Right lobe of liver (tissue), 6 donors: ENCODE data around the gene CRISPLD2. TPM values are rescaled to one million over a fixed set of nuclear protein-coding genes. Genes with fewer than 3 reads are reported as not detected.
"Not testable (repeated sequence)": the region's sequence is repeated elsewhere in the genome, so short reads cannot be mapped to it uniquely, and the experiment has no call there.

Experiments used
- ATAC-seq, 4 donors: fragments of 200-7000 bp; cut with Tn5 transposase; one replicate each; pipeline ENCODE4 v1.9.1; 2020; ENCODE audit warnings: mild to moderate bottlenecking in 4 of 4, moderate library complexity in 4 of 4
- DNase-seq, 3 donors: peaks; one replicate each; pipeline ENCODE4 v3.0.0-alpha.2; 2020
- H3K27ac ChIP-seq, 3 donors: fragments of 200-600 bp; one replicate each; pipeline ENCODE4 v1.8.0; 2022
- H3K27me3 ChIP-seq, 2 donors: fragments of 200-600 bp; one replicate each; pipeline ENCODE4 v1.8.0; 2022
- H3K36me3 ChIP-seq, 4 donors: fragments of 200-600 bp; sonication (generic) in 1 of 4; one replicate each; pipeline versions ENCODE4 v1.5.1 to v1.8.0; 2017 to 2022; ENCODE audit warnings: control low read depth in 1 of 4
- H3K4me1 ChIP-seq, 4 donors: fragments of 200-600 bp; sonication (generic) in 1 of 4; one replicate each; pipeline versions ENCODE4 v1.5.1 to v1.8.0; 2017 to 2022; ENCODE audit warnings: control low read depth in 1 of 4
- H3K4me3 ChIP-seq, 3 donors: fragments of 200-600 bp; one replicate each; pipeline ENCODE4 v1.8.0; 2022
- H3K9me3 ChIP-seq, 4 donors: fragments of 200-600 bp; sonication (generic) in 1 of 4; one replicate each; pipeline versions ENCODE4 v1.5.1 to v1.8.0; 2017 to 2022; ENCODE audit warnings: control low read depth in 1 of 4
- CTCF ChIP-seq, 4 donors: fragments of 200-600 bp in 3 of 4; fragments of 450-650 bp in 1 of 4; IDR thresholded peaks; one replicate each; pipeline versions ENCODE4 v1.5.1 to v1.8.0; 2016 to 2022; ENCODE audit warnings: antibody characterized with exemption in 4 of 4, mild to moderate bottlenecking in 2 of 4
- POLR2A ChIP-seq: fragments of 450-650 bp; IDR thresholded peaks from one replicate; pipeline ENCODE4 v1.6.1; 2017; ENCODE audit warnings: antibody characterized with exemption, mild to moderate bottlenecking
- WGBS: methylation state at CpG from one replicate; pipeline ENCODE4 v1.1.6; 2018; ENCODE audit warnings: low coverage, low lambda C conversion rate; ENCODE audit not compliant: insufficient coverage; ENCODE audit errors: missing lambda C conversion rate; 5-methylcytosine and 5-hydroxymethylcytosine counted together
- intact Hi-C, 2 donors: fragments of 100-400 bp; cut with DNase I; formaldehyde crosslinking; loops; one replicate each; pipeline versions ENCODE4 v1.11.2 to v1.14.1; 2022
- total RNA-seq, 6 experiments: library from RNA; depleted of rRNA in 2 of 6; stranded (reverse); fragments of >200 nt in 2 of 6; fragmentation: NEBNext Ultra II Directional in 3 of 6; extraction: Animal tissue kit (Norgen Biotek cat#: 25700) in 3 of 6; gene quantifications; one replicate each; pipeline versions ENCODE4 v1.1.0 to v1.2.4, GENCODE V29; 2016 to 2023
- donor health status: DM: no; HTN: yes; CAD: no.
- donor health status: DM: no; HTN: no; CAD: no.
- donor health status: DM: no; HTN: no; CAD: no.
- donor health status: DM: no; HTN: yes; CAD: no.
- donor health status: DM: no; HTN: yes; CAD: no.

Gene CRISPLD2
- total RNA-seq, 6 experiments from 2014 or later, result 2.9 to 14.8 (median 8.9) TPM

GRCh38 chr16:84933774-84934631 is 114.2 kb downstream of the CRISPLD2 start:
- Histone ChIP-seq H3K9me3 (no peaks in the 10 kb centered on the region), H3K4me3 (peak overlapping the region in 1 of 3 donors; percentile 23), H3K27me3 (no peaks in the 10 kb centered on the region), H3K4me1 (peaks cover 0 to 14% (median 6%) of the 10 kb centered on the region in 4 donors), H3K27ac (peak overlapping the region; percentile 81 to 92 (median 91)), H3K36me3 (no peaks in the 10 kb centered on the region)
- DNase-seq (peak; percentile 87 to 94 (median 94)), ATAC-seq (peak; percentile 95 to 97 (median 96))
- TF ChIP-seq CTCF (IDR thresholded peaks at IDR 0.05) (no peak), POLR2A (peak; percentile 67)
- intact Hi-C loops, result no loop called here
- 19% methylated on average over 12 of the region's 29 CpGs for WGBS

GRCh38 chr16:84937196-84938005 is 117.6 kb downstream of the CRISPLD2 start:
- no peaks in the 10 kb centered on the region for H3K36me3 ChIP-seq
- TF ChIP-seq POLR2A (no peak), CTCF (IDR thresholded peaks at IDR 0.05) (no peak)
- intact Hi-C loops, result no loop called here
- H3K27ac ChIP-seq, result no peak overlapping the region
- no peak overlapping the region for H3K4me3 ChIP-seq
- no peaks in the 10 kb centered on the region for H3K9me3 ChIP-seq
- whole genome bisulfite sequencing, result 62% methylated on average over 6 of the region's 9 CpGs
- DNase-seq (peak in 1 of 3 donors; percentile 6), ATAC-seq (no peak)
- peaks cover 0 to 14% (median 6%) of the 10 kb centered on the region in 4 donors for H3K4me1 ChIP-seq
- no peaks in the 10 kb centered on the region for H3K27me3 ChIP-seq

- H3K27ac ChIP-seq, DNase-seq, H3K9me3 ChIP-seq, intact Hi-C loops, H3K4me3 ChIP-seq, ATAC-seq, H3K36me3 ChIP-seq, H3K27me3 ChIP-seq: not testable (repeated sequence)
- 63% methylated on average over 5 of the region's 6 CpGs for WGBS
- peaks cover 0 to 11% (median 4%) of the 10 kb centered on the region in 4 donors for H3K4me1 ChIP-seq
These were observed 118.8 kb downstream of the CRISPLD2 start for GRCh38 chr16:84938616-84939015.

- 36% methylated on average over 7 of the region's 41 CpGs for WGBS
- H3K27ac ChIP-seq, result no peak overlapping the region
- ATAC-seq, result peak; percentile 48 to 86 (median 64)
These were observed 121.1 kb downstream of the CRISPLD2 start for GRCh38 chr16:84940670-84941551.

More at GRCh38 chr16:84940670-84941551, 121.1 kb downstream of the CRISPLD2 start:
- Histone ChIP-seq H3K36me3 (no peaks in the 10 kb centered on the region), H3K4me1 (no peaks in the 10 kb centered on the region), H3K4me3 (no peak overlapping the region), H3K9me3 (no peaks in the 10 kb centered on the region), H3K27me3 (no peaks in the 10 kb centered on the region)
- TF ChIP-seq POLR2A (no peak), CTCF (IDR thresholded peaks at IDR 0.05) (peak in 2 of 4 donors; percentile 6 to 20)
- no peak for DNase-seq
- intact Hi-C loops, result no loop called here
